ENCODE measurements around the gene CHN1. TPM values are rescaled to one million over a fixed set of nuclear protein-coding genes. Genes with fewer than 3 reads are reported as not detected.
A peak's percentile ranks its signal among the peaks of the same experiment; 100 is the strongest.

CHN1 gene
- total RNA-seq, 2 donors from 2014 or later, result 13.3 to 30.7 TPM

DNA sequence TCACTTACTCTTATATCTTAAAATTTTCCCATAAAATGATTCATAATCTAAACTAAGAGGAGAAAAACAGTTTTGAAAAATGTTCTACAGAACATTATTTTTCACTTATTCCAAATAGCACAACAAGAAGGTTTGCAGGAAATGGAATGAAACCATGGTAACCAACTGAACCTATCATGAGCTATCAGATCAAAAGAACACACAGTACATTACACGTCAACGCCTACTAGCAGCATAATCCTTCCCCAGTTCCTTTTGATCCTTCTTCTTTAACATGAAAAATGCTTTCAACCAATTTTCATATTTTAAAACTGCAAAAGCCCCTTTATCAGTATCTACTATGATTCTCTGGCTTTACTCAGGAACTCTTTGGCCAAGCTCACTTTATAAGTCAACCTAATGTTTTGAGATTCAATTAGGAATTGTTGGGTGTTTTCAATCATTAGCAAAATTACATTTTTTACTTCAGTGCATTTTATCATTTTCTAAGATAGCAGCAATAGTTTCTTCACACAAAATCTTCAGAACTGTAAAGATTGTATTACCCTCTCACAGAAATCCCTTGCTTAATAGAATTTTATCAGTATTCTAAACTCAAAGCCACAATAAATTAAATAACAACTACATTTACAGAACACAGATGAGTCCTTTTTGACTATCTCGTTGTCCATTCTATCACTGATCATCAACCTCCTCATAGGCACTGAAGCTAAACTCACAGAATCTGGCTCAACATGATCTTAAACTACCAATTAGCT, 102.5 kb downstream of the CHN1 start:
- Histone ChIP-seq H3K36me3 (no peaks in the 10 kb centered on the region), H3K4me1 (ENCODE audit: control insufficient read depth in 1 of 2, low read depth in 2 of 2) (peaks cover 0 to 10% of the 10 kb centered on the region in 2 donors), H3K4me3 (no peak overlapping the region), H3K9me3 (no peaks in the 10 kb centered on the region), H3K27me3 (replicated peaks; ENCODE audit: insufficient read depth) (no peaks in the 10 kb centered on the region), H3K27ac (no peak overlapping the region)
- no peak for DNase-seq (ENCODE audit: low spot score)
- TF ChIP-seq, protein P1, sequence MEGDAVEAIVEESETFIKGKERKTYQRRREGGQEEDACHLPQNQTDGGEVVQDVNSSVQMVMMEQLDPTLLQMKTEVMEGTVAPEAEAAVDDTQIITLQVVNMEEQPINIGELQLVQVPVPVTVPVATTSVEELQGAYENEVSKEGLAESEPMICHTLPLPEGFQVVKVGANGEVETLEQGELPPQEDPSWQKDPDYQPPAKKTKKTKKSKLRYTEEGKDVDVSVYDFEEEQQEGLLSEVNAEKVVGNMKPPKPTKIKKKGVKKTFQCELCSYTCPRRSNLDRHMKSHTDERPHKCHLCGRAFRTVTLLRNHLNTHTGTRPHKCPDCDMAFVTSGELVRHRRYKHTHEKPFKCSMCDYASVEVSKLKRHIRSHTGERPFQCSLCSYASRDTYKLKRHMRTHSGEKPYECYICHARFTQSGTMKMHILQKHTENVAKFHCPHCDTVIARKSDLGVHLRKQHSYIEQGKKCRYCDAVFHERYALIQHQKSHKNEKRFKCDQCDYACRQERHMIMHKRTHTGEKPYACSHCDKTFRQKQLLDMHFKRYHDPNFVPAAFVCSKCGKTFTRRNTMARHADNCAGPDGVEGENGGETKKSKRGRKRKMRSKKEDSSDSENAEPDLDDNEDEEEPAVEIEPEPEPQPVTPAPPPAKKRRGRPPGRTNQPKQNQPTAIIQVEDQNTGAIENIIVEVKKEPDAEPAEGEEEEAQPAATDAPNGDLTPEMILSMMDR (IDR thresholded peaks at IDR 0.05), result no peak
- no peak for ATAC-seq (ENCODE audit: insufficient number of reproducible peaks, low FRiP score, low read depth)

DNA sequence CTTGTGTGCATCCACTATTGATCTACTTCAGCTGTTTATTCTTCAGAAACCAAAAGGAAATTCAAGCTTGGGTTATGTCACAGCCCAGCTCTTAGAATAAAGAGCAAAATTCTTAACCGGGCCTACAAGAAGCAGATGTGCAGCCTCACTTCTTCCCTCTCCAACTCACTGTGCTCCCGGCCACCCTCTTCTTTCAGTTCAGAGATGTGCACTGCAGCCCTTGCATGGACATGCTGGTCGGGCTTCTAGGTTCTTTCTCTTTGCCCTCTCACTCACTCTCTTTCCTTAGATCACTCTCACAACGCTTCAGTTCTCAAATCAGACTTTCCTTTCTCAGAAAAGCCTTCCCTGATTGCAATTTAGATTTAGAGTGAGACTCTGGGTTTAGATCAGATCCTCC, 104.1 kb downstream of the CHN1 start:
- H3K4me1 ChIP-seq (ENCODE audit: control insufficient read depth in 1 of 2, low read depth in 2 of 2), result peaks cover 0 to 10% of the 10 kb centered on the region in 2 donors
- TF ChIP-seq, protein P1 (IDR thresholded peaks at IDR 0.05), result peak; percentile 8
- H3K27me3 ChIP-seq (replicated peaks; ENCODE audit: insufficient read depth), result no peaks in the 10 kb centered on the region
- no peaks in the 10 kb centered on the region for H3K9me3 ChIP-seq
- ATAC-seq (ENCODE audit: insufficient number of reproducible peaks, low FRiP score, low read depth) (no peak), DNase-seq (ENCODE audit: low spot score) (no peak)
- H3K4me3 ChIP-seq, result no peak overlapping the region
- H3K27ac ChIP-seq, result no peak overlapping the region
- no peaks in the 10 kb centered on the region for H3K36me3 ChIP-seq

DNA sequence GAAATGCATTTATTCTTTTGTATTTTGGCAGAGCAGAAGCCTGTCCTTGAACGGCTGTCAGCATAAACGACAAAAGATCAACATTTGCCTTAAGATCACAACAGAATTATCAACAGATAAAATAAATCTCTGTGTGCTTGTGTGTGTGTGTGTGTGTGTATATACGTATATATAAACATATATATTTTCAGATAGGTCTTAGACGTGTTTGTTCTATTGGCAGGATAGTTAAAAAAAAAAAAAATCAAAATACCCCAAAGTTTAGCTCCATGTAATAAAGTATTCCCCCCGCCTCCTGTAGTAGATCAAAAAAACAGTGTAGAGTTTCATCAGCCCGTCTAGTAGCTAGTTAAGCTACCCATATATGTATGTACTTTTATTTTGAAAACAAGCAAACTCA, 107.9 kb downstream of the CHN1 start:
- no peak for DNase-seq (ENCODE audit: low spot score)
- Histone ChIP-seq H3K27me3 (replicated peaks; ENCODE audit: insufficient read depth) (no peaks in the 10 kb centered on the region), H3K4me1 (ENCODE audit: control insufficient read depth in 1 of 2, low read depth in 2 of 2) (no peaks in the 10 kb centered on the region), H3K27ac (no peak overlapping the region), H3K4me3 (no peak overlapping the region), H3K9me3 (no peaks in the 10 kb centered on the region), H3K36me3 (no peaks in the 10 kb centered on the region)
- no peak for ATAC-seq (ENCODE audit: insufficient number of reproducible peaks, low FRiP score, low read depth)
- TF ChIP-seq, protein P1 (IDR thresholded peaks at IDR 0.05), result no peak

DNA sequence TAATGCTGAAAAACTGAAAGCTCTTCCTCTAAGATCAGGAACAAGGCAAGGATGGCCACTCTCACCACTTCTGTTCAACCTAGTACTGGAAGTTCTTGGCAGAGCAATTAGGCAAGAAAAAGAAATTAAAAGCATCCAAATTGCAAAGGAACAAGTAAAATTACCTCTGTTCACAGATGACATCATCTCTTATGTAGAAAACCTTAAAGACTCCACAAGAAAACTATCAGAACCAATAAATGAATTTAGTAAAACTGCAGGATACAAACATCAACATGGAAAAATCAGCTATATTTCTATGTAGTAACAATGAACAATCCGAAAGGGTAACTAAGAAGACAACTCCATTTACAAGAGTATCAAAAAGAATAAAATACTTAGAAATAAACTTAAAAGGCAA, 112.2 kb downstream of the CHN1 start:
- H3K9me3 ChIP-seq, result no peaks in the 10 kb centered on the region
- H3K27me3 ChIP-seq (replicated peaks; ENCODE audit: insufficient read depth), result no peaks in the 10 kb centered on the region
- TF ChIP-seq, protein P1 (IDR thresholded peaks at IDR 0.05), result no peak
- no peak for ATAC-seq (ENCODE audit: insufficient number of reproducible peaks, low FRiP score, low read depth)
- H3K4me1 ChIP-seq (ENCODE audit: control insufficient read depth in 1 of 2, low read depth in 2 of 2), result no peaks in the 10 kb centered on the region
- no peaks in the 10 kb centered on the region for H3K36me3 ChIP-seq
- no peak for DNase-seq (ENCODE audit: low spot score)
- no peak overlapping the region for H3K27ac ChIP-seq
- H3K4me3 ChIP-seq, result no peak overlapping the region

DNA sequence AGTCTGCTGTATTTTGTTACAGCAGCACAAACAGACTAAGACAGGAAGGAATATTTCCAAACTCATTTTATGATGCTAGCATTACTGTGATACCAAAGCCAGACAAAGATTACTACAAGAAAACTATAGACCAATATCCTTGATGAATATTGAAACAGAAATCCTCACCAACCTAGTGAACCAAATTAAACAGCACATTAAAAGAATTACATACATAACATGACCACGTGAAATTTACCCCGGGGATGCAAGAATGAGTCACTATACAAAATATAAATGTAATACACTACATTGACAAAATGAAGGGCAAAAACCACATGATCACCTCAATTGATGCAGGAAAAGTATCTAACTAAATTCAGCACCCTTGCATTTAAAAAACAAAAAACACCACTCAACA, 112.6 kb downstream of the CHN1 start:
- no peaks in the 10 kb centered on the region for H3K27me3 ChIP-seq (replicated peaks; ENCODE audit: insufficient read depth)
- ATAC-seq (ENCODE audit: insufficient number of reproducible peaks, low FRiP score, low read depth) (no peak), DNase-seq (ENCODE audit: low spot score) (no peak)
- H3K9me3 ChIP-seq, result no peaks in the 10 kb centered on the region
- no peak overlapping the region for H3K27ac ChIP-seq
- no peaks in the 10 kb centered on the region for H3K36me3 ChIP-seq
- TF ChIP-seq, protein P1 (IDR thresholded peaks at IDR 0.05), result no peak
- H3K4me1 ChIP-seq (ENCODE audit: control insufficient read depth in 1 of 2, low read depth in 2 of 2), result no peaks in the 10 kb centered on the region
- no peak overlapping the region for H3K4me3 ChIP-seq
